Measurements from ENCODE around the gene FAAH. TPM values are rescaled to one million over a fixed set of nuclear protein-coding genes. Genes with fewer than 3 reads are reported as not detected.

FAAH gene
- total RNA-seq, 1 experiment from 2014 or later, result 38.6 TPM

DNA sequence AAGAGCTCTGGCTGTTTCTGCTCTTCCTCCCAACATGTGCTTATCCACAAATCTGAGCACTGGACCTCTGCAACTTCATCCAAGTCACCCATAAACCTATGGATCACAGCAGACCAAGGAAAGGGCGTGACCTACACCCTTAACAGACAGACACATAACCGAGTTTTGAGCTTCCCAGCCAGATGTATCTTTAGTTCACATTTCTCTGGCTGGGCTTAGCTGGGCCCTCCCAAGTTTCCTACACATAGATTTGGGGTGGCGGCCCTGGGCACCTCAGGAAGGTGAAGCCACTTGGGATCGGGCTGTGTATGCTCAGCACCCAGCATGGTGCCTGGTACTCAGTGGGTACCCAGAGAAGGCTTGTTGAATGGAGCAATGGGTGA, 26.4 kb downstream of the FAAH start:
- H3K27ac Mint-ChIP-seq, result no peak overlapping the region
- CTCF ChIA-PET, result interaction anchor here (1.1 to 2.2 kb wide), 5 partner anchors 9 to 26 kb away, joined by 3 to 10 read pairs (median 5); no protein-coding TSS in a partner anchor

GRCh38 chr1:46421739-46422138, 27.6 kb downstream of the FAAH start:
- H3K4me1 Mint-ChIP-seq, result no peaks in the 10 kb centered on the region
- no peak for ATAC-seq
- TF ChIP-seq, protein P1, sequence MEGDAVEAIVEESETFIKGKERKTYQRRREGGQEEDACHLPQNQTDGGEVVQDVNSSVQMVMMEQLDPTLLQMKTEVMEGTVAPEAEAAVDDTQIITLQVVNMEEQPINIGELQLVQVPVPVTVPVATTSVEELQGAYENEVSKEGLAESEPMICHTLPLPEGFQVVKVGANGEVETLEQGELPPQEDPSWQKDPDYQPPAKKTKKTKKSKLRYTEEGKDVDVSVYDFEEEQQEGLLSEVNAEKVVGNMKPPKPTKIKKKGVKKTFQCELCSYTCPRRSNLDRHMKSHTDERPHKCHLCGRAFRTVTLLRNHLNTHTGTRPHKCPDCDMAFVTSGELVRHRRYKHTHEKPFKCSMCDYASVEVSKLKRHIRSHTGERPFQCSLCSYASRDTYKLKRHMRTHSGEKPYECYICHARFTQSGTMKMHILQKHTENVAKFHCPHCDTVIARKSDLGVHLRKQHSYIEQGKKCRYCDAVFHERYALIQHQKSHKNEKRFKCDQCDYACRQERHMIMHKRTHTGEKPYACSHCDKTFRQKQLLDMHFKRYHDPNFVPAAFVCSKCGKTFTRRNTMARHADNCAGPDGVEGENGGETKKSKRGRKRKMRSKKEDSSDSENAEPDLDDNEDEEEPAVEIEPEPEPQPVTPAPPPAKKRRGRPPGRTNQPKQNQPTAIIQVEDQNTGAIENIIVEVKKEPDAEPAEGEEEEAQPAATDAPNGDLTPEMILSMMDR (IDR thresholded peaks at IDR 0.05), result no peak
- TF ChIP-seq ZNF423 (CRISPR knock-in tag; IDR thresholded peaks at IDR 0.05) (no peak), NFATC4 (CRISPR knock-in tag; IDR thresholded peaks at IDR 0.05) (no peak), HMGXB4 (CRISPR knock-in tag; IDR thresholded peaks at IDR 0.05) (no peak), ZNF671 (CRISPR knock-in tag; IDR thresholded peaks at IDR 0.05) (no peak), STAT6 (CRISPR knock-in tag; conservative IDR thresholded peaks at IDR 0.05; ENCODE audit: low read depth) (no peak), NR2C2 (CRISPR knock-in tag; IDR thresholded peaks at IDR 0.05) (no peak), NR3C1 (CRISPR knock-in tag; conservative IDR thresholded peaks at IDR 0.05; ENCODE audit: low read depth) (no peak), GRHL2 (CRISPR knock-in tag; IDR thresholded peaks at IDR 0.05; ENCODE audit: insufficient replicate concordance, severe bottlenecking) (no peak), CBFB (CRISPR knock-in tag; IDR thresholded peaks at IDR 0.05; ENCODE audit: low read depth) (no peak), SOX15 (CRISPR knock-in tag; IDR thresholded peaks at IDR 0.05) (no peak), ZNF263 (CRISPR knock-in tag; IDR thresholded peaks at IDR 0.05; ENCODE audit: low read depth) (no peak), NFYB (CRISPR knock-in tag; conservative IDR thresholded peaks at IDR 0.05; ENCODE audit: low read depth) (no peak)
- TF ChIP-seq, protein P2, sequence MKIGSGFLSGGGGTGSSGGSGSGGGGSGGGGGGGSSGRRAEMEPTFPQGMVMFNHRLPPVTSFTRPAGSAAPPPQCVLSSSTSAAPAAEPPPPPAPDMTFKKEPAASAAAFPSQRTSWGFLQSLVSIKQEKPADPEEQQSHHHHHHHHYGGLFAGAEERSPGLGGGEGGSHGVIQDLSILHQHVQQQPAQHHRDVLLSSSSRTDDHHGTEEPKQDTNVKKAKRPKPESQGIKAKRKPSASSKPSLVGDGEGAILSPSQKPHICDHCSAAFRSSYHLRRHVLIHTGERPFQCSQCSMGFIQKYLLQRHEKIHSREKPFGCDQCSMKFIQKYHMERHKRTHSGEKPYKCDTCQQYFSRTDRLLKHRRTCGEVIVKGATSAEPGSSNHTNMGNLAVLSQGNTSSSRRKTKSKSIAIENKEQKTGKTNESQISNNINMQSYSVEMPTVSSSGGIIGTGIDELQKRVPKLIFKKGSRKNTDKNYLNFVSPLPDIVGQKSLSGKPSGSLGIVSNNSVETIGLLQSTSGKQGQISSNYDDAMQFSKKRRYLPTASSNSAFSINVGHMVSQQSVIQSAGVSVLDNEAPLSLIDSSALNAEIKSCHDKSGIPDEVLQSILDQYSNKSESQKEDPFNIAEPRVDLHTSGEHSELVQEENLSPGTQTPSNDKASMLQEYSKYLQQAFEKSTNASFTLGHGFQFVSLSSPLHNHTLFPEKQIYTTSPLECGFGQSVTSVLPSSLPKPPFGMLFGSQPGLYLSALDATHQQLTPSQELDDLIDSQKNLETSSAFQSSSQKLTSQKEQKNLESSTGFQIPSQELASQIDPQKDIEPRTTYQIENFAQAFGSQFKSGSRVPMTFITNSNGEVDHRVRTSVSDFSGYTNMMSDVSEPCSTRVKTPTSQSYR (CRISPR knock-in tag; IDR thresholded peaks at IDR 0.05), result no peak
- TF ChIP-seq, protein P3, sequence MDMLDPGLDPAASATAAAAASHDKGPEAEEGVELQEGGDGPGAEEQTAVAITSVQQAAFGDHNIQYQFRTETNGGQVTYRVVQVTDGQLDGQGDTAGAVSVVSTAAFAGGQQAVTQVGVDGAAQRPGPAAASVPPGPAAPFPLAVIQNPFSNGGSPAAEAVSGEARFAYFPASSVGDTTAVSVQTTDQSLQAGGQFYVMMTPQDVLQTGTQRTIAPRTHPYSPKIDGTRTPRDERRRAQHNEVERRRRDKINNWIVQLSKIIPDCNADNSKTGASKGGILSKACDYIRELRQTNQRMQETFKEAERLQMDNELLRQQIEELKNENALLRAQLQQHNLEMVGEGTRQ (CRISPR knock-in tag; IDR thresholded peaks at IDR 0.05), result no peak
- ChIA-PET CTCF (interaction anchor here (1.1 to 2.3 kb wide), 5 partner anchors 8 to 25 kb away, joined by 4 to 11 read pairs (median 8); no protein-coding TSS in a partner anchor), POLR2A (interaction anchor here (1.1 kb wide), 1 partner anchor 67 kb away, joined by 3 read pairs; no protein-coding TSS in a partner anchor)
- no peak overlapping the region for H3K27ac Mint-ChIP-seq
- no peak overlapping the region for H3K4me3 Mint-ChIP-seq
- H3K36me3 Mint-ChIP-seq, result no peaks in the 10 kb centered on the region
- peaks cover 10% of the 10 kb centered on the region; the same call in 1 of the 2 replicates for H3K27me3 Mint-ChIP-seq (ENCODE audit: low read depth)
- DNase-seq (ENCODE audit: low spot score), result no peak
- no peaks in the 10 kb centered on the region for H3K9me3 Mint-ChIP-seq

More for the DNA sequence above, 26.4 kb downstream of the FAAH start:
- Mint-ChIP-seq H3K4me3 (no peak overlapping the region), H3K4me1 (no peaks in the 10 kb centered on the region), H3K36me3 (no peaks in the 10 kb centered on the region), H3K9me3 (no peaks in the 10 kb centered on the region), H3K27me3 (ENCODE audit: low read depth) (peaks cover 10% of the 10 kb centered on the region)
- no peak for ATAC-seq
- POLR2A ChIA-PET, result interaction anchor here (0.6 kb wide), 1 partner anchor 186 kb away, joined by 4 read pairs; no protein-coding TSS in a partner anchor
- no peak for DNase-seq (ENCODE audit: low spot score)
- no peak for TF ChIP-seq E2F4 (CRISPR knock-in tag; IDR thresholded peaks at IDR 0.05; ENCODE audit: borderline replicate concordance, low read depth)
- no peak for TF ChIP-seq ZNF232 (CRISPR knock-in tag; IDR thresholded peaks at IDR 0.05)
- no peak for TF ChIP-seq HMGA2 (CRISPR knock-in tag; IDR thresholded peaks at IDR 0.05)
- TF ChIP-seq CREM (CRISPR knock-in tag; IDR thresholded peaks at IDR 0.05), result no peak
- no peak for TF ChIP-seq ESRRA (CRISPR knock-in tag; IDR thresholded peaks at IDR 0.05; ENCODE audit: borderline replicate concordance)
- no peak for TF ChIP-seq FOXP1 (CRISPR knock-in tag; IDR thresholded peaks at IDR 0.05; ENCODE audit: borderline replicate concordance)
- TF ChIP-seq JAZF1 (CRISPR knock-in tag; IDR thresholded peaks at IDR 0.05), result no peak
- TF ChIP-seq, protein P4, sequence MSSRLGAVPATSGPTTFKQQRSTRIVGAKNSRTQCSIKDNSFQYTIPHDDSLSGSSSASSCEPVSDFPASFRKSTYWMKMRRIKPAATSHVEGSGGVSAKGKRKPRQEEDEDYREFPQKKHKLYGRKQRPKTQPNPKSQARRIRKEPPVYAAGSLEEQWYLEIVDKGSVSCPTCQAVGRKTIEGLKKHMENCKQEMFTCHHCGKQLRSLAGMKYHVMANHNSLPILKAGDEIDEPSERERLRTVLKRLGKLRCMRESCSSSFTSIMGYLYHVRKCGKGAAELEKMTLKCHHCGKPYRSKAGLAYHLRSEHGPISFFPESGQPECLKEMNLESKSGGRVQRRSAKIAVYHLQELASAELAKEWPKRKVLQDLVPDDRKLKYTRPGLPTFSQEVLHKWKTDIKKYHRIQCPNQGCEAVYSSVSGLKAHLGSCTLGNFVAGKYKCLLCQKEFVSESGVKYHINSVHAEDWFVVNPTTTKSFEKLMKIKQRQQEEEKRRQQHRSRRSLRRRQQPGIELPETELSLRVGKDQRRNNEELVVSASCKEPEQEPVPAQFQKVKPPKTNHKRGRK (CRISPR knock-in tag; IDR thresholded peaks at IDR 0.05; ENCODE audit: borderline replicate concordance), result no peak

Measured in WTC11 (cell line).